Esophagus squamous epithelium (tissue), 5 donors: ENCODE measurements around the gene GPR4. TPM values are rescaled to one million over a fixed set of nuclear protein-coding genes. Genes with fewer than 3 reads are reported as not detected.
"Not testable (repeated sequence)": the region's sequence is repeated elsewhere in the genome, so short reads cannot be mapped to it uniquely, and the experiment has no call there.

Source experiments
- DNase-seq: peaks from one replicate; lab custom pipeline; 2025; lab: John Stamatoyannopoulos, UW
- H3K27ac ChIP-seq, 4 donors: fragments of 200-600 bp; sonication (generic); one replicate each; pipeline ENCODE4 v1.5.1; 2016 to 2019; ENCODE audit warnings: mild to moderate bottlenecking in 1 of 4
- H3K27me3 ChIP-seq, 4 donors: fragments of 200-600 bp; sonication (generic); 1 replicate in 3 of 4; 2 replicates in 1 of 4; pipeline versions ENCODE4 v1.5.1 to v1.6.0; 2017 to 2021; ENCODE audit warnings: antibody characterized with exemption in 1 of 4
- H3K36me3 ChIP-seq, 3 donors: fragments of 200-600 bp; sonication (generic); one replicate each; pipeline ENCODE4 v1.5.1; 2016 to 2019
- H3K4me1 ChIP-seq, 3 donors: fragments of 200-600 bp; sonication (generic); one replicate each; pipeline ENCODE4 v1.5.1; 2017 to 2019
- H3K4me3 ChIP-seq, 4 donors: fragments of 200-600 bp; sonication (generic); 1 replicate in 3 of 4; 2 replicates in 1 of 4; pipeline ENCODE4 v1.5.1; 2016 to 2019; ENCODE audit warnings: mild to moderate bottlenecking in 2 of 4, moderate library complexity in 1 of 4
- H3K9me3 ChIP-seq, 3 donors: fragments of 200-600 bp; sonication (generic); one replicate each; pipeline ENCODE4 v1.5.1; 2016 to 2019
- CTCF ChIP-seq, 6 experiments: fragments of 450-650 bp in 4 of 6; fragments of 200-600 bp in 2 of 6; sonication (generic) in 2 of 6; IDR thresholded peaks; one replicate each; pipeline ENCODE4 v1.5.1; 2016 to 2019; ENCODE audit warnings: antibody characterized with exemption in 6 of 6, mild to moderate bottlenecking in 4 of 6, moderate library complexity in 4 of 6
- POLR2A ChIP-seq, 4 donors: fragments of 450-650 bp; IDR thresholded peaks; one replicate each; pipeline ENCODE4 v1.6.1; 2017; ENCODE audit warnings: antibody characterized with exemption in 4 of 4, mild to moderate bottlenecking in 4 of 4, moderate library complexity in 3 of 4
- WGBS, 2 donors: methylation state at CpG; one replicate each; pipeline ENCODE4 v1.1.5; 2018; 5-methylcytosine and 5-hydroxymethylcytosine counted together
- intact Hi-C: fragments of 100-400 bp; cut with DNase I; formaldehyde crosslinking; loops from one replicate; pipeline ENCODE4 v1.15.0; 2022
- total RNA-seq, 4 donors: library from RNA; depleted of rRNA; stranded (reverse); fragments of >200 nt; gene quantifications; one replicate each; pipeline ENCODE4 v1.1.0, GENCODE V29; 2016
- donor health status: DM: yes; HTN: yes; CAD: no.

GPR4 gene
- total RNA-seq, 4 donors from 2014 or later = 0.76 to 1.4 (median 1.2) TPM

- H3K27me3 ChIP-seq = no peaks in the 10 kb centered on the region
- no peak overlapping the region for H3K4me3 ChIP-seq
- WGBS, 2 donors = 84% methylated on average over 6 of the region's 6 CpGs
- no peaks in the 10 kb centered on the region for H3K9me3 ChIP-seq
- intact Hi-C loops = no loop called here
- H3K4me1 ChIP-seq = no peaks in the 10 kb centered on the region
- H3K27ac ChIP-seq = no peak overlapping the region
- no peak for DNase-seq
- H3K36me3 ChIP-seq = peaks cover 15 to 100% (median 23%) of the 10 kb centered on the region in 3 donors
- no peak for TF ChIP-seq POLR2A (IDR thresholded peaks at IDR 0.05)
- no peak for TF ChIP-seq CTCF (IDR thresholded peaks at IDR 0.05)
Measured at GRCh38 chr19:45621976-45622503, 20.0 kb upstream of the GPR4 start.

- peaks cover 18 to 100% (median 20%) of the 10 kb centered on the region in 3 donors for H3K36me3 ChIP-seq
- H3K9me3 ChIP-seq = no peaks in the 10 kb centered on the region
- H3K4me3 ChIP-seq = no peak overlapping the region
- intact Hi-C loops = no loop called here
- no peaks in the 10 kb centered on the region for H3K27me3 ChIP-seq
- H3K27ac ChIP-seq = no peak overlapping the region
- WGBS, 2 donors = 92 to 95% methylated on average over 10 to 14 of the region's 17 CpGs
- peaks cover 0 to 2% (median 0%) of the 10 kb centered on the region in 3 donors for H3K4me1 ChIP-seq
- TF ChIP-seq CTCF (IDR thresholded peaks at IDR 0.05) = no peak
- no peak for TF ChIP-seq POLR2A (IDR thresholded peaks at IDR 0.05)
- DNase-seq = no peak
Measured at GRCh38 chr19:45621389-45621788, 19.4 kb upstream of the GPR4 start.

GRCh38 chr19:45616704-45617017 lies 14.6 kb upstream of the GPR4 start:
- Histone ChIP-seq H3K9me3 (no peaks in the 10 kb centered on the region), H3K27me3 (no peaks in the 10 kb centered on the region), H3K4me3 (no peak overlapping the region), H3K36me3 (peaks cover 23 to 94% (median 34%) of the 10 kb centered on the region in 3 donors), H3K4me1 (peaks cover 3 to 30% (median 14%) of the 10 kb centered on the region in 3 donors), H3K27ac (peak overlapping the region in 3 of 4 donors; percentile 21 to 94 (median 23))
- TF ChIP-seq POLR2A (IDR thresholded peaks at IDR 0.05) (no peak), CTCF (IDR thresholded peaks at IDR 0.05) (no peak)
- 73 to 95% methylated on average over 4 to 5 of the region's 10 CpGs for WGBS, 2 donors
- intact Hi-C loops = no loop called here
- DNase-seq = no peak

- no peak for TF ChIP-seq POLR2A (IDR thresholded peaks at IDR 0.05)
- no peak for TF ChIP-seq CTCF (IDR thresholded peaks at IDR 0.05)
- WGBS, 2 donors = 37 to 54% methylated on average over 15 to 29 of the region's 37 CpGs
- no peaks in the 10 kb centered on the region for H3K9me3 ChIP-seq
- peaks cover 3 to 30% (median 14%) of the 10 kb centered on the region in 3 donors for H3K4me1 ChIP-seq
- peaks cover 20 to 94% (median 33%) of the 10 kb centered on the region in 3 donors for H3K36me3 ChIP-seq
- H3K27ac ChIP-seq = peak overlapping the region; percentile 69 to 94 (median 84)
- intact Hi-C loops = no loop called here
- no peak for DNase-seq
- no peak overlapping the region for H3K4me3 ChIP-seq
- no peaks in the 10 kb centered on the region for H3K27me3 ChIP-seq
Measured at GRCh38 chr19:45615795-45616703, 14.0 kb upstream of the GPR4 start.

- intact Hi-C loops, H3K27me3 ChIP-seq, H3K9me3 ChIP-seq, H3K4me3 ChIP-seq, DNase-seq: not testable (repeated sequence)
- H3K27ac ChIP-seq = peak overlapping the region; percentile 82 to 94 (median 88)
- H3K4me1 ChIP-seq = peaks cover 3 to 30% (median 14%) of the 10 kb centered on the region in 3 donors
- H3K36me3 ChIP-seq = peaks cover 19 to 94% (median 35%) of the 10 kb centered on the region in 3 donors
- WGBS, 2 donors = 82 to 85% methylated on average over 6 to 9 of the region's 9 CpGs
Measured at GRCh38 chr19:45615056-45615455, 13.0 kb upstream of the GPR4 start.
